HEK293T (cell line): ENCODE data around the gene SCG2.

Experiments used
- CTCF ChIA-PET: fragments of 350-600 bp; formaldehyde crosslinking; extraction: SDS; loops from one replicate; lab custom pipeline; 2021; ENCODE audit warnings: antibody characterized with exemption, inconsistent platforms; lab: Yijun Ruan, JAX
- POLR2A ChIA-PET: fragments of 350-600 bp; formaldehyde crosslinking; extraction: SDS; loops from one replicate; lab custom pipeline; 2020; ENCODE audit warnings: antibody characterized with exemption, inconsistent platforms; lab: Yijun Ruan, JAX
- DNase-seq: peaks from one replicate; pipeline ENCODE4 v3.0.0; 2012; ENCODE audit warnings: mixed read lengths; ENCODE audit errors: extremely low spot score
- ARNT ChIP-seq: fragments of 450-650 bp; IDR thresholded peaks from 2 replicates; pipeline ENCODE4 v1.6.1; 2017; ENCODE audit warnings: mild to moderate bottlenecking
- BHLHE40 ChIP-seq: fragments of 450-650 bp; IDR thresholded peaks from 2 replicates; pipeline ENCODE4 v1.6.1; 2016; ENCODE audit warnings: mild to moderate bottlenecking, moderate library complexity, borderline replicate concordance
- CTBP1 ChIP-seq: fragments of 450-650 bp; IDR thresholded peaks from 2 replicates; pipeline ENCODE4 v1.6.1; 2016; ENCODE audit warnings: borderline replicate concordance
- ELF4 ChIP-seq: fragments of 450-650 bp; IDR thresholded peaks from 2 replicates; pipeline ENCODE4 v1.6.1; 2017; ENCODE audit warnings: antibody characterized with exemption
- FOXA1 ChIP-seq: fragments of 450-650 bp; IDR thresholded peaks from 2 replicates; pipeline ENCODE4 v1.6.1; 2016; ENCODE audit warnings: mild to moderate bottlenecking
- FOXK2 ChIP-seq: fragments of 450-650 bp; IDR thresholded peaks from 2 replicates; pipeline ENCODE4 v1.6.1; 2016; ENCODE audit warnings: mild to moderate bottlenecking
- FOXM1 ChIP-seq: fragments of 450-650 bp; IDR thresholded peaks from 2 replicates; pipeline ENCODE4 v1.6.1; 2017; ENCODE audit warnings: mild to moderate bottlenecking, borderline replicate concordance
- HDGF ChIP-seq: fragments of 450-650 bp; IDR thresholded peaks from 2 replicates; pipeline ENCODE4 v1.6.1; 2017; ENCODE audit warnings: antibody characterized with exemption, borderline replicate concordance
- L3MBTL2 ChIP-seq: fragments of 450-650 bp; conservative IDR thresholded peaks from 2 replicates; pipeline ENCODE4 v1.6.1; 2016; ENCODE audit warnings: mild to moderate bottlenecking
- LEF1 ChIP-seq: fragments of 450-650 bp; IDR thresholded peaks from 2 replicates; pipeline ENCODE4 v1.6.1; 2017; ENCODE audit warnings: mild to moderate bottlenecking, borderline replicate concordance
- NFRKB ChIP-seq: fragments of 450-650 bp; IDR thresholded peaks from 2 replicates; pipeline ENCODE4 v1.6.1; 2016; ENCODE audit warnings: mild to moderate bottlenecking, moderate library complexity
- SP1 ChIP-seq: fragments of 450-650 bp; IDR thresholded peaks from 2 replicates; pipeline ENCODE4 v1.6.1; 2017
- SUZ12 ChIP-seq: fragments of 450-650 bp; IDR thresholded peaks from 2 replicates; pipeline ENCODE4 v1.6.1; 2016; ENCODE audit warnings: mild to moderate bottlenecking
- TARDBP ChIP-seq: fragments of 450-650 bp; IDR thresholded peaks from 2 replicates; pipeline ENCODE4 v1.6.1; 2016
- ZNF384 ChIP-seq: fragments of 450-650 bp; IDR thresholded peaks from 2 replicates; pipeline ENCODE4 v1.6.1; 2016
- TF ChIP-seq, protein P1 (sequence below): fragments of 450-650 bp; IDR thresholded peaks from 2 replicates; pipeline ENCODE4 v1.6.1; 2016

Gene SCG2

DNA sequence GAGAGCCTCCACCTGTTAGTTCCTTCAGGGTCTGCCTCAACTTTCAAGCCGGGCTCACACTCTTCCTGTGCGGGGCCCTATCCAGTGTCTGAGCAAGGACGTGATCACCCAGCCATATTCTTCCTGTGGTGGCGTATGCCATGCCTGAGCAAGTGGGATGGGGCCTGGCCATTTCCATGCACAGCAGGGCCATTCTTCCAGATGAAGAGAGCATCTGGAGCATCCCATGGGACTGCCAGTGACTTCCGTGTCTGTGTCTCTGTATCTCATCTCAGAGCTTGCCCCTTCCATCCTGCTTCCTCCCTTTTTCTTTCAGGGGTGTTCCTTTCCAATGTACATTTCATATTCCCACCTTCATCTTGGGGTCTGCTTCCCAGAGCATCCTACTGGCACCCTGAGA, 20.2 kb downstream of the SCG2 start:
- CTCF ChIA-PET: no interaction called here
- no peak for TF ChIP-seq FOXK2
- TF ChIP-seq ZNF384: no peak
- TF ChIP-seq SP1: no peak
- no peak for TF ChIP-seq FOXM1
- TF ChIP-seq FOXA1: no peak
- TF ChIP-seq ELF4: no peak
- TF ChIP-seq, protein P1, sequence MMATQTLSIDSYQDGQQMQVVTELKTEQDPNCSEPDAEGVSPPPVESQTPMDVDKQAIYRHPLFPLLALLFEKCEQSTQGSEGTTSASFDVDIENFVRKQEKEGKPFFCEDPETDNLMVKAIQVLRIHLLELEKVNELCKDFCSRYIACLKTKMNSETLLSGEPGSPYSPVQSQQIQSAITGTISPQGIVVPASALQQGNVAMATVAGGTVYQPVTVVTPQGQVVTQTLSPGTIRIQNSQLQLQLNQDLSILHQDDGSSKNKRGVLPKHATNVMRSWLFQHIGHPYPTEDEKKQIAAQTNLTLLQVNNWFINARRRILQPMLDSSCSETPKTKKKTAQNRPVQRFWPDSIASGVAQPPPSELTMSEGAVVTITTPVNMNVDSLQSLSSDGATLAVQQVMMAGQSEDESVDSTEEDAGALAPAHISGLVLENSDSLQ: no peak
- TF ChIP-seq LEF1: no peak
- no peak for TF ChIP-seq CTBP1
- TF ChIP-seq NFRKB: no peak
- no peak for TF ChIP-seq ARNT
- no peak for TF ChIP-seq HDGF
- no peak for TF ChIP-seq L3MBTL2
- TF ChIP-seq BHLHE40: no peak
- no peak for TF ChIP-seq TARDBP
- DNase-seq: no peak
- POLR2A ChIA-PET: no interaction called here

DNA sequence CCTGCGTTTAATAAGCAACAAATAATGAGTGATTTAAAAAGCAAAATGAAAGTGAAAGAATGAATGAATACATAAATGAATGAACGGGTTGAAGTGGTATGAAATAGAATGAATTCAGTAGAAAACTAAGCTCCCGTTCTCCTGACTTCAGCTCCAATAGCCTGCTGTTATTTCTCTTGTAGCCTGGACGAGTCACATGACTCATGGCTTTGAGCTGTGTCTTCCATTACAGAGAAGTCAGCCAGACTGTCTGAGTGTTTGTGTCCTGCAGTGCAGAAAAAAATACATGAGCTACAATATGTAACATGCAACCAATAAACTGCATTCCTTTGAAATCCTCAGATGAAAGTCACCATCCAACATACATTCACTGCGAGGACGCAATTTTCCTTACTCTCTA, 21.2 kb downstream of the SCG2 start:
- no peak for DNase-seq
- CTCF ChIA-PET: interaction anchor here (1.0 kb wide), 1 partner anchor 18 kb away, joined by 3 read pairs; no protein-coding TSS in a partner anchor
- TF ChIP-seq, protein P1: no peak
- TF ChIP-seq BHLHE40 (no peak), LEF1 (no peak), NFRKB (no peak), ELF4 (no peak), FOXA1 (no peak), HDGF (no peak), SUZ12 (no peak)
- POLR2A ChIA-PET: no interaction called here

DNA sequence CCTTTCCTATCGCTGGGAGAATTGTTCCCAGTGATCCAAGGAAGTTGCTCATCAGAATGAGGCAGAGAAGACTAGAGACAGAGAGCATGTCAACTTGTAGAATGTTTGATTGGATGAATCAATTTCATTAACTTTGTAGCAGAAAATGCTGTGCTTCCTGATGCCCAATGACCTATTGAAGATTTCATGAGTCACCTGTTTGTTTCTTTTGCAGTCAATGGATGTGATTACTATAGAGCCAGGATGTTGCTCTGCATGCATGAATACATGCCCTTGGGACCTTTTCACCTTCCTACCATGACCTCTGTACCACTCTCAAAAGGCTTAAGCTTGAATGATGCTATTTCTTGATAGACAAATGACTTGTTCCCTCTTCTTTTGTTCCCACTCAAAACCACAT, 23.3 kb downstream of the SCG2 start:
- ChIA-PET POLR2A (no interaction called here), CTCF (no interaction called here)
- no peak for TF ChIP-seq LEF1
- TF ChIP-seq ARNT: no peak
- TF ChIP-seq ELF4: no peak
- TF ChIP-seq FOXM1: no peak
- no peak for TF ChIP-seq SP1
- no peak for TF ChIP-seq CTBP1
- TF ChIP-seq, protein P1: no peak
- TF ChIP-seq NFRKB: no peak
- no peak for TF ChIP-seq BHLHE40
- TF ChIP-seq HDGF: no peak
- no peak for TF ChIP-seq TARDBP
- DNase-seq: no peak

DNA sequence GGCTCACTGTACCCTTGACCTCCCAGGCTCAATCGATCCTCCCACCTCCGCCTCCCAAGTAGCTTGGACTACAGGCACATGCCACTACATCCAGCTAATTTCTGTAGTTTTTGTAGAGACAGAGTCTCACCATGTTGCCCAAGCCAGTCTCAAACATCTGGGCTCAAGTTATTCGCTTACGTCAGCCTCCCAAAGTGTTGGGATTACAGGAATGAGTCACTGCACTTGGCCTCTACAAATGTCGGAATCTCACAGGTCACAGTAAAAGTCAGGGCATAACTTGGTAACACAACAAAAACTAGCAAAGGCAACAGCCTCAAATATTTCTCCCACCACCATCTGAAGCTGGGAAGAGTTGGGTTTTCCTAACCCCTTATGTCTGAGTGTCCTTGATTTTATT, 25.3 kb downstream of the SCG2 start:
- POLR2A ChIA-PET: no interaction called here
- CTCF ChIA-PET: no interaction called here
- TF ChIP-seq L3MBTL2 (no peak), BHLHE40 (no peak), SP1 (no peak), FOXK2 (no peak), ARNT (no peak), HDGF (no peak), SUZ12 (no peak), CTBP1 (no peak), ZNF384 (no peak), ELF4 (no peak), TARDBP (no peak), FOXA1 (no peak), FOXM1 (no peak), LEF1 (no peak), NFRKB (no peak)
- TF ChIP-seq, protein P1: no peak
- DNase-seq: no peak

DNA sequence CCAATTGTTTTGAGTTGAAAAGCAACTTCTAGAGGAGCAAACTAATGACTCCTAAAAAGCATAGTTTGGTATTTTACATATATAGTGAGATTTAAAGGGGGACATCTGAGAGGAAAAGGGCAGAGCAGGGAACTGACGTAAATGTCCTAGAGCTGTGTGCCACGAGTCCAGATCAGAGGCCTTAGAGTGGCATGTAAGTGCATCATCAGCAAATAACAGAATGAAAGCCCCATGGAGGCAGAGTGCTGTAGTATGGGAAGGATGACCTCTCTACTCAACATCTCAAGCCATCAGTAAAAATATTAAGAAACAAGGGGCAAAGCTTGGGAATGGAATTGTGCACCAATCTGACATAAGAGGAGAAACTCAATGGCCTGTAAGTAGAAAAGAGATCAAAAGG, 31.4 kb downstream of the SCG2 start:
- POLR2A ChIA-PET: no interaction called here
- DNase-seq: no peak
- TF ChIP-seq LEF1 (no peak), NFRKB (no peak), SP1 (no peak), ZNF384 (no peak), FOXA1 (no peak), CTBP1 (no peak), SUZ12 (no peak), L3MBTL2 (no peak), HDGF (no peak), BHLHE40 (no peak), TARDBP (no peak)
- TF ChIP-seq, protein P1: no peak
- CTCF ChIA-PET: no interaction called here
